PC-3 (cell line): Measurements from ENCODE around the gene PHKB. TPM values are rescaled to one million over a fixed set of nuclear protein-coding genes. Genes with fewer than 3 reads are reported as not detected.
A peak's percentile ranks its signal among the peaks of the same experiment; 100 is the strongest.

Experiments
- ATAC-seq: fragments of 200-7000 bp; cut with Tn5 transposase; 2 replicates; pipeline ENCODE4 v1.9.1; 2020; ENCODE audit warnings: mild to moderate bottlenecking, moderate library complexity
- BruUV-seq: library from RNA; stranded (reverse); fragments of 400-500 nt; replicated peaks from 2 replicates; lab custom pipeline; 2021; lab: Mats Ljungman, UMichigan
- CTCF ChIA-PET: fragments of 300-600 bp; sonication (Branson Sonifier 250); formaldehyde crosslinking; loops from one replicate; lab custom pipeline; 2022; ENCODE audit warnings: antibody characterized with exemption; lab: Charles Lee
- POLR2A ChIA-PET: fragments of 300-600 bp; sonication (Branson Sonifier 250); formaldehyde crosslinking; loops from one replicate; lab custom pipeline; 2022; ENCODE audit warnings: antibody characterized with exemption; ENCODE audit not compliant: unreplicated experiment; lab: Charles Lee
- DNase-seq: peaks from one replicate; pipeline ENCODE4 v3.0.0-alpha.2; 2015
- H2AFZ ChIP-seq: fragments of 300-600 bp; sonication (generic); 2 replicates; pipeline ENCODE4 v1.6.0; 2016; ENCODE audit warnings: antibody characterized with exemption, low read length
- H3F3A ChIP-seq: fragments of 300-600 bp; sonication (generic); one replicate; pipeline ENCODE4 v1.6.0; 2017; ENCODE audit warnings: antibody characterized with exemption, low read length, control low read depth, mild to moderate bottlenecking; ENCODE audit not compliant: unreplicated experiment
- H3K27ac ChIP-seq: fragments of 300-600 bp; sonication (generic); 2 replicates; pipeline ENCODE4 v1.5.1; 2016; ENCODE audit warnings: mild to moderate bottlenecking, low read length
- H3K27me3 ChIP-seq: fragments of 300-600 bp; sonication (generic); 2 replicates; pipeline ENCODE4 v1.6.1; 2016; ENCODE audit warnings: low read length, mixed read lengths
- H3K36me3 ChIP-seq: fragments of 300-600 bp; sonication (generic); 2 replicates; pipeline ENCODE4 v1.6.1; 2016; ENCODE audit warnings: low read depth, mixed run types, low read length, mixed read lengths
- H3K4me1 ChIP-seq: fragments of 300-600 bp; sonication (generic); 2 replicates; pipeline ENCODE4 v1.5.1; 2016; ENCODE audit warnings: low read length; ENCODE audit not compliant: insufficient read depth
- H3K4me2 ChIP-seq: fragments of 300-600 bp; sonication (generic); 2 replicates; pipeline ENCODE4 v1.6.0; 2016; ENCODE audit warnings: low read length
- H3K4me3 ChIP-seq: fragments of 300-600 bp; sonication (generic); 2 replicates; pipeline ENCODE4 v1.5.1; 2016; ENCODE audit warnings: mild to moderate bottlenecking, low read length, mixed read lengths
- H3K79me2 ChIP-seq: fragments of 300-600 bp; sonication (generic); 2 replicates; pipeline ENCODE4 v1.6.1; 2017; ENCODE audit warnings: low read length, mixed read lengths
- H3K9ac ChIP-seq: fragments of 300-600 bp; sonication (generic); 2 replicates; pipeline ENCODE4 v1.6.0; 2016; ENCODE audit warnings: mild to moderate bottlenecking, low read length
- H3K9me2 ChIP-seq: fragments of 300-600 bp; sonication (generic); replicated peaks from 2 replicates; pipeline ENCODE4 v1.6.1; 2016; ENCODE audit warnings: mixed run types, low read length, mixed read lengths
- H3K9me3 ChIP-seq: fragments of 300-600 bp; sonication (generic); 2 replicates; pipeline ENCODE4 v1.6.1; 2016; ENCODE audit warnings: low read length, mixed read lengths
- H4K20me1 ChIP-seq: fragments of 300-600 bp; sonication (generic); 2 replicates; pipeline ENCODE4 v1.6.1; 2016; ENCODE audit warnings: low read length, mixed read lengths
- EZH2 ChIP-seq: fragments of 300-600 bp; sonication (generic); IDR thresholded peaks from one replicate; pipeline ENCODE4 v1.6.1; 2017; ENCODE audit warnings: antibody characterized with exemption, mild to moderate bottlenecking, low read length; ENCODE audit not compliant: unreplicated experiment
- EZH2phosphoT487 ChIP-seq: fragments of 300-600 bp; sonication (generic); IDR thresholded peaks from 2 replicates; pipeline ENCODE4 v1.6.1; 2018; ENCODE audit warnings: mild to moderate bottlenecking, antibody characterized with exemption, low read length, borderline replicate concordance
- intact Hi-C: fragments of 100-400 bp; cut with micrococcal nuclease; formaldehyde crosslinking; loops from 2 replicates; pipeline ENCODE4 v1.9.0; 2023
- total RNA-seq: library from RNA; depleted of rRNA; stranded (reverse); fragments of >200 nt; gene quantifications from 2 replicates; pipeline ENCODE4 v1.2.3, GENCODE V29; 2014
- TF ChIP-seq, protein P1 (sequence below): fragments of 300-600 bp; sonication (generic); conservative IDR thresholded peaks from 2 replicates; pipeline ENCODE4 v1.5.1; 2017; ENCODE audit warnings: antibody characterized with exemption, low read depth, mild to moderate bottlenecking, low read length

PHKB gene
- total RNA-seq, 1 experiment from 2014 or later: 31.8 TPM

- Histone ChIP-seq H3K9ac (no peak overlapping the region), H4K20me1 (no peaks in the 10 kb centered on the region), H3K4me2 (no peak overlapping the region), H3K27me3 (no peaks in the 10 kb centered on the region), H3K79me2 (no peaks in the 10 kb centered on the region), H3F3A (no peaks in the 10 kb centered on the region), H3K36me3 (peaks cover 17% of the 10 kb centered on the region), H3K9me3 (no peaks in the 10 kb centered on the region), H3K4me3 (no peak overlapping the region), H3K4me1 (no peaks in the 10 kb centered on the region), H2AFZ (no peak overlapping the region), H3K9me2 (no peaks in the 10 kb centered on the region), H3K27ac (no peak overlapping the region)
- no peak for DNase-seq
- ChIA-PET POLR2A (no interaction called here), CTCF (no interaction called here)
- BruUV-seq: no TSS peak
- TF ChIP-seq EZH2phosphoT487: no peak
- TF ChIP-seq, protein P1, sequence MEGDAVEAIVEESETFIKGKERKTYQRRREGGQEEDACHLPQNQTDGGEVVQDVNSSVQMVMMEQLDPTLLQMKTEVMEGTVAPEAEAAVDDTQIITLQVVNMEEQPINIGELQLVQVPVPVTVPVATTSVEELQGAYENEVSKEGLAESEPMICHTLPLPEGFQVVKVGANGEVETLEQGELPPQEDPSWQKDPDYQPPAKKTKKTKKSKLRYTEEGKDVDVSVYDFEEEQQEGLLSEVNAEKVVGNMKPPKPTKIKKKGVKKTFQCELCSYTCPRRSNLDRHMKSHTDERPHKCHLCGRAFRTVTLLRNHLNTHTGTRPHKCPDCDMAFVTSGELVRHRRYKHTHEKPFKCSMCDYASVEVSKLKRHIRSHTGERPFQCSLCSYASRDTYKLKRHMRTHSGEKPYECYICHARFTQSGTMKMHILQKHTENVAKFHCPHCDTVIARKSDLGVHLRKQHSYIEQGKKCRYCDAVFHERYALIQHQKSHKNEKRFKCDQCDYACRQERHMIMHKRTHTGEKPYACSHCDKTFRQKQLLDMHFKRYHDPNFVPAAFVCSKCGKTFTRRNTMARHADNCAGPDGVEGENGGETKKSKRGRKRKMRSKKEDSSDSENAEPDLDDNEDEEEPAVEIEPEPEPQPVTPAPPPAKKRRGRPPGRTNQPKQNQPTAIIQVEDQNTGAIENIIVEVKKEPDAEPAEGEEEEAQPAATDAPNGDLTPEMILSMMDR: no peak
- TF ChIP-seq EZH2: no peak
- ATAC-seq: no peak
- intact Hi-C loops: no loop called here
Measured at GRCh38 chr16:47499700-47500264, 38.7 kb downstream of the PHKB start.

DNA sequence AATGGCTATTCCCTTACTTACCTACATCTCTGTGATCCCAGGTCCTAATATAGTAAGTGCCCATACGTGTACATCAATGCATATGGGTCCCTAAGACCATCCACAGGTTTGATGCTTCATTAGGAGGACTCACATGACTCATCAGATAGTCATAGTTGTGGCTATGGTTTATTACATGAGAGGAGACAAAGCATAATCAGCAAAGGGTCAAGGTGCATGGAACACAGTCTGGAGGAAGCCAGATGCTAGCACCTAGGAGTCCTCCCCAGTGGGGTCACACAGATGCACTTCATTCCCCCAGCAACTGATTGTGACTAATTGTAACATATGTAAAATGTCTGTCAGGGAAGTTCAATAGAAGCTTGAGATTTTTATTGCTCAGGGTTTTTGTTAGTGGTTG lies 42.8 kb downstream of the PHKB start:
- no TSS peak for BruUV-seq

GRCh38 chr16:47504599-47504998 lies 43.5 kb downstream of the PHKB start:
- Histone ChIP-seq H4K20me1 (no peaks in the 10 kb centered on the region), H3K4me3 (no peak overlapping the region), H3K9me3 (no peaks in the 10 kb centered on the region), H3F3A (no peaks in the 10 kb centered on the region), H3K9me2 (no peaks in the 10 kb centered on the region), H3K79me2 (no peaks in the 10 kb centered on the region), H3K27me3 (no peaks in the 10 kb centered on the region), H3K4me2 (no peak overlapping the region), H3K9ac (no peak overlapping the region), H3K4me1 (no peaks in the 10 kb centered on the region), H3K36me3 (peaks cover 21% of the 10 kb centered on the region), H2AFZ (no peak overlapping the region), H3K27ac (no peak overlapping the region)
- ChIA-PET POLR2A (no interaction called here), CTCF (no interaction called here)
- no peak for ATAC-seq
- TF ChIP-seq EZH2phosphoT487 (no peak), EZH2 (no peak)
- TF ChIP-seq, protein P1: no peak
- BruUV-seq: no TSS peak
- intact Hi-C loops: no loop called here
- no peak for DNase-seq

More for the DNA sequence above, 42.8 kb downstream of the PHKB start:
- intact Hi-C loops: no loop called here
- H3K9me2 ChIP-seq: no peaks in the 10 kb centered on the region
- H4K20me1 ChIP-seq: no peaks in the 10 kb centered on the region
- ATAC-seq: peak; percentile 59
- TF ChIP-seq EZH2 (no peak), EZH2phosphoT487 (no peak)
- TF ChIP-seq, protein P1: no peak
- H3F3A ChIP-seq: no peaks in the 10 kb centered on the region
- H3K27me3 ChIP-seq: no peaks in the 10 kb centered on the region
- no peak overlapping the region for H3K4me3 ChIP-seq
- no peaks in the 10 kb centered on the region for H3K4me1 ChIP-seq
- no peaks in the 10 kb centered on the region for H3K79me2 ChIP-seq
- H2AFZ ChIP-seq: no peak overlapping the region
- ChIA-PET CTCF (no interaction called here), POLR2A (no interaction called here)
- no peak overlapping the region for H3K27ac ChIP-seq
- H3K9me3 ChIP-seq: no peaks in the 10 kb centered on the region
- H3K9ac ChIP-seq: no peak overlapping the region
- no peak overlapping the region for H3K4me2 ChIP-seq
- H3K36me3 ChIP-seq: peaks cover 21% of the 10 kb centered on the region
- peak; percentile 39 for DNase-seq
